CD14-positive monocyte (primary cell): ENCODE measurements around the gene CFAP61. TPM values are rescaled to one million over a fixed set of nuclear protein-coding genes. Genes with fewer than 3 reads are reported as not detected.

ENCODE experiments used
- DNase-seq, 3 donors: peaks; one replicate each; pipeline ENCODE4 v3.0.0-alpha.2; 2011 to 2022
- H2AFZ ChIP-seq: 2 replicates; pipeline ENCODE4 v1.6.0; 2012; ENCODE audit warnings: mild to moderate bottlenecking, low read depth, low read length, inconsistent platforms; ENCODE audit not compliant: insufficient read depth, poor library complexity, severe bottlenecking
- H3K27ac ChIP-seq, 2 donors: 1 replicate in 1 of 2; 2 replicates in 1 of 2; pipeline ENCODE4 v1.5.1; 2012 to 2013; ENCODE audit warnings: low read length in 2 of 2, control low read depth in 1 of 2, inconsistent platforms in 1 of 2, low read depth in 1 of 2, mild to moderate bottlenecking in 1 of 2
- H3K27me3 ChIP-seq, 2 donors: one replicate each; pipeline versions ENCODE4 v1.6.0 to v1.6.1; 2011 to 2013; ENCODE audit warnings: low read length in 2 of 2; ENCODE audit not compliant: control insufficient read depth in 2 of 2, insufficient read depth in 2 of 2
- H3K36me3 ChIP-seq, 2 donors: replicated peaks in 1 of 2; 1 replicate in 1 of 2; 2 replicates in 1 of 2; pipeline versions ENCODE4 v1.5.1 to v1.6.1; 2012 to 2013; ENCODE audit warnings: low read length in 2 of 2, control low read depth in 1 of 2, inconsistent platforms in 1 of 2, mild to moderate bottlenecking in 1 of 2; ENCODE audit not compliant: insufficient read depth in 2 of 2, control insufficient read depth in 1 of 2
- H3K4me1 ChIP-seq, 2 donors: 1 replicate in 1 of 2; 2 replicates in 1 of 2; pipeline versions ENCODE4 v1.5.1 to v1.6.1; 2012 to 2013; ENCODE audit warnings: low read length in 2 of 2, control low read depth in 1 of 2, inconsistent platforms in 1 of 2, mild to moderate bottlenecking in 1 of 2, moderate library complexity in 1 of 2; ENCODE audit not compliant: insufficient read depth in 2 of 2, control insufficient read depth in 1 of 2
- H3K4me2 ChIP-seq: replicated peaks from 2 replicates; pipeline ENCODE3; 2012; ENCODE audit warnings: low read length, moderate library complexity, mild to moderate bottlenecking; ENCODE audit not compliant: poor library complexity, severe bottlenecking; ENCODE audit errors: extremely low read depth
- H3K4me3 ChIP-seq, 3 experiments: fragments of 200-600 bp in 1 of 3; sonication (generic) in 1 of 3; replicated peaks in 1 of 3; 1 replicate in 2 of 3; 2 replicates in 1 of 3; pipeline ENCODE4 v1.5.1; 2011 to 2013; ENCODE audit warnings: low read length in 3 of 3, mild to moderate bottlenecking in 3 of 3, control low read depth in 2 of 3, low read depth in 2 of 3, inconsistent platforms in 1 of 3, moderate library complexity in 1 of 3
- H3K79me2 ChIP-seq: 2 replicates; pipeline ENCODE4 v1.6.0; 2012; ENCODE audit warnings: mild to moderate bottlenecking, control low read depth, inconsistent platforms, low read length, moderate library complexity; ENCODE audit not compliant: insufficient read depth
- H3K9ac ChIP-seq: 2 replicates; pipeline ENCODE4 v1.6.0; 2017; ENCODE audit warnings: low read length, mild to moderate bottlenecking; ENCODE audit not compliant: insufficient read depth, poor library complexity, severe bottlenecking
- H3K9me3 ChIP-seq, 2 donors: replicated peaks in 1 of 2; 1 replicate in 1 of 2; 2 replicates in 1 of 2; pipeline versions ENCODE4 v1.5.1 to v1.6.1; 2012 to 2013; ENCODE audit warnings: low read length in 2 of 2, control low read depth in 1 of 2; ENCODE audit not compliant: control insufficient read depth in 1 of 2, insufficient read depth in 1 of 2
- H4K20me1 ChIP-seq: 2 replicates; pipeline ENCODE4 v1.6.0; 2012; ENCODE audit warnings: mild to moderate bottlenecking, low read length, control low read depth, moderate library complexity; ENCODE audit not compliant: insufficient read depth
- H3K27ac Mint-ChIP-seq, 7 donors: one replicate each; pipeline ENCODE4 v1.8.0; 2020; ENCODE audit warnings: mild to moderate bottlenecking in 7 of 7, mixed read lengths in 7 of 7, moderate library complexity in 6 of 7, inconsistent platforms in 2 of 7
- H3K27me3 Mint-ChIP-seq, 3 donors: one replicate each; pipeline ENCODE4 v1.8.0; 2021 to 2022; ENCODE audit warnings: low read depth in 3 of 3, mild to moderate bottlenecking in 3 of 3, mixed read lengths in 3 of 3, moderate library complexity in 3 of 3, inconsistent platforms in 1 of 3
- H3K36me3 Mint-ChIP-seq, 2 donors: one replicate each; pipeline ENCODE4 v1.8.0; 2020; ENCODE audit warnings: mixed read lengths in 2 of 2, inconsistent platforms in 1 of 2, mild to moderate bottlenecking in 1 of 2
- H3K4me1 Mint-ChIP-seq: one replicate; pipeline ENCODE4 v1.8.0; 2020; ENCODE audit warnings: mild to moderate bottlenecking, mixed read lengths
- H3K4me3 Mint-ChIP-seq, 2 donors: one replicate each; pipeline ENCODE4 v1.8.0; 2020; ENCODE audit warnings: mild to moderate bottlenecking in 2 of 2, mixed read lengths in 2 of 2, moderate library complexity in 1 of 2
- H3K9me3 Mint-ChIP-seq, 7 donors: one replicate each; pipeline ENCODE4 v1.8.0; 2020 to 2022; ENCODE audit warnings: mixed read lengths in 7 of 7, mild to moderate bottlenecking in 6 of 7, moderate library complexity in 6 of 7, inconsistent platforms in 2 of 7
- CTCF ChIP-seq: fragments of 200-600 bp; IDR thresholded peaks from one replicate; pipeline ENCODE4 v1.8.0; 2022; ENCODE audit warnings: antibody characterized with exemption, mild to moderate bottlenecking
- intact Hi-C, 2 donors: fragments of 100-400 bp; cut with micrococcal nuclease; formaldehyde crosslinking; loops; one replicate each; pipeline versions ENCODE4 v1.15.0 to v1.15.1; 2023
- polyA plus RNA-seq, 3 donors: library from polyadenylated mRNA; depleted of rRNA in 1 of 3; unstranded in 2 of 3; stranded (reverse) in 1 of 3; fragments of 300-500 nt in 2 of 3; fragments of >200 nt in 1 of 3; fragmentation: Illumina TruSeq in 2 of 3; gene quantifications; 1 replicate in 2 of 3; 2 replicates in 1 of 3; pipeline ENCODE4 v1.2.3, GENCODE V29; 2012 to 2021

CFAP61 gene
- polyA plus RNA-seq, 3 donors: not detected

DNA sequence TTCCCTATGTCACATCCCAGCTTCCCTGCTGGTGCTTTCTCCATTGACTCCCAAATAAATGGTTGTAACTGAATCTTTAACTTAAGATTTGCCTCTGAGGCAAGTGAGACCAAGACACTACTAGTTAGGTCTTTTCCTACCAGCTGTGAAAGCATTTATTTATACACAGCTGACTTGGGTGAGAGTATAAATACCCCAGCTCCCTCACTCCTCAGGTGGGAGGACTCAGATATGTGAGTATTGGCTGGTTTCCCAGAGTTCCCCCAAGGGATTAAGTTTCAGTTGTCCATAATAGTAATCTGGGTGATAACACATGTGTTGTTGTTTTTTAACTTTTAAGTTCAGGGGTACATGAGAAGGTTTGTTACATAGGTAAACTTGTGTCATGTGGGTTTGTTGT is 49.8 kb downstream of the CFAP61 start:
- H3K4me1 Mint-ChIP-seq: no peaks in the 10 kb centered on the region
- no peaks in the 10 kb centered on the region for H3K36me3 Mint-ChIP-seq
- H3K4me1 ChIP-seq: no peaks in the 10 kb centered on the region
- peaks cover 2 to 8% (median 4%) of the 10 kb centered on the region in 3 donors for H3K27me3 Mint-ChIP-seq
- no peak overlapping the region for H3K4me3 Mint-ChIP-seq
- peaks cover 0 to 3% (median 0%) of the 10 kb centered on the region in 7 donors for H3K9me3 Mint-ChIP-seq
- H3K4me3 ChIP-seq: no peak overlapping the region
- no peak overlapping the region for H2AFZ ChIP-seq
- no peaks in the 10 kb centered on the region for H4K20me1 ChIP-seq
- DNase-seq: no peak
- H3K36me3 ChIP-seq: no peaks in the 10 kb centered on the region
- no peak for TF ChIP-seq CTCF
- H3K27ac Mint-ChIP-seq: no peak overlapping the region
- no peak overlapping the region for H3K27ac ChIP-seq
- H3K79me2 ChIP-seq: no peaks in the 10 kb centered on the region
- H3K9me3 ChIP-seq: no peaks in the 10 kb centered on the region
- H3K9ac ChIP-seq: no peak overlapping the region
- H3K4me2 ChIP-seq: no peak overlapping the region
- intact Hi-C loops: no loop called here
- no peaks in the 10 kb centered on the region for H3K27me3 ChIP-seq

- Mint-ChIP-seq H3K9me3 (peaks cover 0 to 2% (median 0%) of the 10 kb centered on the region in 7 donors), H3K36me3 (no peaks in the 10 kb centered on the region), H3K4me3 (no peak overlapping the region), H3K4me1 (no peaks in the 10 kb centered on the region), H3K27me3 (peaks cover 2 to 8% (median 3%) of the 10 kb centered on the region in 3 donors), H3K27ac (no peak overlapping the region)
- no peaks in the 10 kb centered on the region for H3K4me1 ChIP-seq
- no peaks in the 10 kb centered on the region for H4K20me1 ChIP-seq
- no peak overlapping the region for H3K27ac ChIP-seq
- DNase-seq: no peak
- H3K4me3 ChIP-seq: no peak overlapping the region
- H3K27me3 ChIP-seq: peaks cover 0 to 2% of the 10 kb centered on the region in 2 donors
- intact Hi-C loops: no loop called here
- no peak overlapping the region for H3K4me2 ChIP-seq
- no peaks in the 10 kb centered on the region for H3K36me3 ChIP-seq
- no peak overlapping the region for H3K9ac ChIP-seq
- TF ChIP-seq CTCF: no peak
- no peaks in the 10 kb centered on the region for H3K79me2 ChIP-seq
- H3K9me3 ChIP-seq: no peaks in the 10 kb centered on the region
- H2AFZ ChIP-seq: no peak overlapping the region
Measured at GRCh38 chr20:20102716-20103258, 50.5 kb downstream of the CFAP61 start.
